Naive thymus-derived CD4-positive, alpha-beta T cell (primary cell): ENCODE measurements around the gene TTLL5. TPM values are rescaled to one million over a fixed set of nuclear protein-coding genes. Genes with fewer than 3 reads are reported as not detected.

Experiments
- ATAC-seq: fragments of 150-1000 bp; cut with Tn5 transposase; 2 replicates; pipeline ENCODE4 v1.10.0; 2021; ENCODE audit warnings: mild to moderate bottlenecking, moderate library complexity
- CTCF ChIA-PET: fragments of 350-600 bp; sonication (Branson Sonifier 250); formaldehyde crosslinking; loops from one replicate; lab custom pipeline; 2021; ENCODE audit warnings: antibody characterized with exemption; lab: Charles Lee
- POLR2A ChIA-PET: fragments of 350-600 bp; sonication (Branson Sonifier 250); formaldehyde crosslinking; loops from one replicate; lab custom pipeline; 2021; ENCODE audit warnings: antibody characterized with exemption, inconsistent platforms; lab: Charles Lee
- DNase-seq, 9 donors: peaks; one replicate each; pipeline versions ENCODE4 v3.0.0 to v3.0.0-alpha.2; 2020 to 2022; ENCODE audit warnings: mixed read lengths in 1 of 9
- H3K27ac ChIP-seq: one replicate; pipeline ENCODE4 v1.7.0; 2013; ENCODE audit warnings: mild to moderate bottlenecking, low read depth, low read length, moderate library complexity
- H3K27me3 ChIP-seq, 2 donors: one replicate each; pipeline ENCODE4 v1.7.0; 2013; ENCODE audit warnings: low read length in 2 of 2, mild to moderate bottlenecking in 2 of 2, moderate library complexity in 2 of 2; ENCODE audit not compliant: control insufficient read depth in 2 of 2, insufficient read depth in 2 of 2
- H3K36me3 ChIP-seq, 3 experiments: 1 replicate in 2 of 3; 2 replicates in 1 of 3; pipeline ENCODE4 v1.7.0; 2013; ENCODE audit warnings: low read length in 3 of 3, mild to moderate bottlenecking in 3 of 3, moderate library complexity in 1 of 3; ENCODE audit not compliant: insufficient read depth in 3 of 3, control insufficient read depth in 2 of 3
- H3K4me1 ChIP-seq, 2 donors: one replicate each; pipeline ENCODE4 v1.7.0; 2013; ENCODE audit warnings: low read length in 2 of 2, mild to moderate bottlenecking in 2 of 2, moderate library complexity in 1 of 2; ENCODE audit not compliant: control insufficient read depth in 2 of 2, insufficient read depth in 2 of 2
- H3K4me3 ChIP-seq: 2 replicates; pipeline ENCODE4 v1.7.0; 2013; ENCODE audit warnings: mild to moderate bottlenecking, low read length
- H3K9me3 ChIP-seq, 3 experiments: 1 replicate in 2 of 3; 2 replicates in 1 of 3; pipeline ENCODE4 v1.7.0; 2013; ENCODE audit warnings: low read length in 3 of 3; ENCODE audit not compliant: control insufficient read depth in 2 of 3
- H3K27ac Mint-ChIP-seq, 9 donors: one replicate each; pipeline ENCODE4 v1.8.0; 2020 to 2022; ENCODE audit warnings: mixed read lengths in 9 of 9, mild to moderate bottlenecking in 8 of 9, moderate library complexity in 5 of 9, inconsistent platforms in 2 of 9
- H3K27me3 Mint-ChIP-seq, 5 donors: one replicate each; pipeline ENCODE4 v1.8.0; 2021 to 2022; ENCODE audit warnings: mixed read lengths in 5 of 5, mild to moderate bottlenecking in 1 of 5
- H3K36me3 Mint-ChIP-seq, 5 donors: one replicate each; pipeline ENCODE4 v1.8.0; 2020 to 2022; ENCODE audit warnings: mixed read lengths in 5 of 5, mild to moderate bottlenecking in 3 of 5, inconsistent platforms in 1 of 5
- H3K4me1 Mint-ChIP-seq, 7 donors: one replicate each; pipeline ENCODE4 v1.8.0; 2020 to 2022; ENCODE audit warnings: mixed read lengths in 7 of 7, mild to moderate bottlenecking in 3 of 7, inconsistent platforms in 1 of 7
- H3K4me3 Mint-ChIP-seq, 10 donors: one replicate each; pipeline ENCODE4 v1.8.0; 2020 to 2022; ENCODE audit warnings: mild to moderate bottlenecking in 10 of 10, mixed read lengths in 10 of 10, moderate library complexity in 6 of 10, inconsistent platforms in 2 of 10
- H3K9me3 Mint-ChIP-seq, 11 donors: one replicate each; pipeline ENCODE4 v1.8.0; 2020 to 2022; ENCODE audit warnings: mixed read lengths in 11 of 11, mild to moderate bottlenecking in 4 of 11, inconsistent platforms in 1 of 11, moderate library complexity in 1 of 11
- intact Hi-C, 2 donors: fragments of 100-400 bp; cut with micrococcal nuclease; formaldehyde crosslinking; loops; one replicate each; pipeline ENCODE4 v1.15.1; 2023
- polyA plus RNA-seq, 2 donors: library from polyadenylated mRNA; unstranded; fragments of 300-500 nt; fragmentation: Illumina TruSeq; gene quantifications; one replicate each; pipeline ENCODE4 v1.2.3, GENCODE V29; 2021
- total RNA-seq, 6 experiments: library from RNA in 5 of 6; stranded (reverse) in 5 of 6; gene quantifications; 1 replicate in 5 of 6; 2 replicates in 1 of 6; pipeline ENCODE4 v1.2.3 and lab custom pipeline; 2021 to 2026

Gene TTLL5
- total and polyA plus RNA-seq, 7 experiments from 2014 or later: 7.8 to 31.4 (median 21.5) TPM

DNA sequence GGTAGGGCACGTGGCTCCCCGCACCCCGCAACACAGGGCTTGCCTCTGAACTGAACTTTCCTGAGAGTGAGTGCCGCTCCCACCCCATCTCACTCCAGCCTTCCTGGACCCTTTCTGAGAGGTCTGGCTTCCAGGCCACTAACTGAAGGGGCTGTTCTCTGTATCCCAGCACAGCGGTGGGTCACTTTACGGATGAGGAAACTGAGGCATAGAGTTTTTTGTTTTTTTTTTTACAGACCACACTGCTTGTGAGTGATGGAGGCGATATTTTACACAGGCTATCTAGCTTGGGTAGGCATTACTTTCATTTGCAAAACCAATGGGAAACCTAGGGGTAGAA lies 321.9 kb downstream of the TTLL5 start:
- intact Hi-C loops: loop anchor here in 1 of 2 donors (10.0 kb wide), 2 partner anchors 688 to 1898 kb away; partner anchors contain the start of genes ALDH6A1 and LIN52
- ATAC-seq (no peak), DNase-seq (no peak)
- Mint-ChIP-seq H3K4me3 (peak overlapping the region; percentile 69 to 99 (median 82)), H3K4me1 (peaks cover 42 to 62% (median 56%) of the 10 kb centered on the region in 7 donors), H3K27me3 (peaks cover 0 to 24% (median 0%) of the 10 kb centered on the region in 5 donors), H3K36me3 (peaks cover 0 to 2% (median 0%) of the 10 kb centered on the region in 5 donors), H3K9me3 (peaks cover 0 to 1% (median 0%) of the 10 kb centered on the region in 11 donors), H3K27ac (peak overlapping the region in 5 of 9 donors; percentile 41 to 94 (median 81))
- Histone ChIP-seq H3K4me1 (peaks cover 18 to 31% of the 10 kb centered on the region in 2 donors), H3K4me3 (peak overlapping the region; percentile 58), H3K9me3 (no peaks in the 10 kb centered on the region), H3K27me3 (no peaks in the 10 kb centered on the region), H3K27ac (peak overlapping the region; percentile 34), H3K36me3 (peaks cover 0 to 5% (median 0%) of the 10 kb centered on the region in 3 experiments)
- CTCF ChIA-PET: interaction anchor here (0.6 to 7.8 kb wide), 9 partner anchors 11 to 553 kb away, joined by 3 to 73 read pairs (median 3); partner anchors contain the start of gene FLVCR2
- POLR2A ChIA-PET: interaction anchor here (0.9 to 2.0 kb wide), 5 partner anchors 8 to 274 kb away, joined by 3 to 12 read pairs (median 7); no protein-coding TSS in a partner anchor

DNA sequence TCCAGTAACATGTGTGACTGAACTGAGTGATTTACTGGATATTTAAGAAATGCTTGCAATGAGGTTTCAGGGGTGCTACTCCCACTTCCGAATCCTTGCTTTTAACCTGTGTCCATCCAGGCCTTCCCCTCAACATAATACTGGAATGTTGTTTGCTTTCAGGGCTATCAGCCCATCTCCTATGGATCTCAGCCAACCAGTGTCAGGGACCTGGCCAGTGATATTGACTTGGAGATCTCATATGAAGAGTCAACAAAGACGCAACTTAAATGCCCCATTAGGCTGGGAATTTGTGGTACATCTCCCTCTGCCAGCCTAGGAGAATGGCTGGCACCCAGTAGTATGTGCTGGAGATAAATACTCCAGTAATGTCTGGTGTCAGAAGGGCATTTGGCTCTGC lies 323.6 kb downstream of the TTLL5 start:
- Mint-ChIP-seq H3K36me3 (peaks cover 0 to 6% (median 2%) of the 10 kb centered on the region in 5 donors), H3K27me3 (peaks cover 0 to 24% (median 0%) of the 10 kb centered on the region in 5 donors), H3K4me1 (peaks cover 26 to 46% (median 40%) of the 10 kb centered on the region in 7 donors), H3K27ac (peak overlapping the region in 7 of 9 donors; percentile 2 to 97 (median 91)), H3K9me3 (peaks cover 0 to 1% (median 0%) of the 10 kb centered on the region in 11 donors), H3K4me3 (peak overlapping the region in 8 of 10 donors; percentile 12 to 93 (median 82))
- no peak for ATAC-seq
- intact Hi-C loops: loop anchor here (1.0 to 10.0 kb wide), 13 partner anchors 167 to 1900 kb away; partner anchors contain the start of genes GPATCH2L (in 2 of the 2), ALDH6A1 (in 1 of the 2), ANGEL1 (in 1 of the 2) and BATF (in 1 of the 2)
- Histone ChIP-seq H3K27ac (no peak overlapping the region), H3K9me3 (no peaks in the 10 kb centered on the region), H3K4me1 (peaks cover 18 to 19% of the 10 kb centered on the region in 2 donors), H3K36me3 (peaks cover 0 to 5% (median 0%) of the 10 kb centered on the region in 3 experiments), H3K4me3 (no peak overlapping the region), H3K27me3 (no peaks in the 10 kb centered on the region)
- ChIA-PET CTCF (interaction anchor here (0.7 to 7.8 kb wide), 4 partner anchors 78 to 827 kb away, joined by 3 to 73 read pairs (median 26); no protein-coding TSS in a partner anchor), POLR2A (no interaction called here)
- no peak for DNase-seq

DNA sequence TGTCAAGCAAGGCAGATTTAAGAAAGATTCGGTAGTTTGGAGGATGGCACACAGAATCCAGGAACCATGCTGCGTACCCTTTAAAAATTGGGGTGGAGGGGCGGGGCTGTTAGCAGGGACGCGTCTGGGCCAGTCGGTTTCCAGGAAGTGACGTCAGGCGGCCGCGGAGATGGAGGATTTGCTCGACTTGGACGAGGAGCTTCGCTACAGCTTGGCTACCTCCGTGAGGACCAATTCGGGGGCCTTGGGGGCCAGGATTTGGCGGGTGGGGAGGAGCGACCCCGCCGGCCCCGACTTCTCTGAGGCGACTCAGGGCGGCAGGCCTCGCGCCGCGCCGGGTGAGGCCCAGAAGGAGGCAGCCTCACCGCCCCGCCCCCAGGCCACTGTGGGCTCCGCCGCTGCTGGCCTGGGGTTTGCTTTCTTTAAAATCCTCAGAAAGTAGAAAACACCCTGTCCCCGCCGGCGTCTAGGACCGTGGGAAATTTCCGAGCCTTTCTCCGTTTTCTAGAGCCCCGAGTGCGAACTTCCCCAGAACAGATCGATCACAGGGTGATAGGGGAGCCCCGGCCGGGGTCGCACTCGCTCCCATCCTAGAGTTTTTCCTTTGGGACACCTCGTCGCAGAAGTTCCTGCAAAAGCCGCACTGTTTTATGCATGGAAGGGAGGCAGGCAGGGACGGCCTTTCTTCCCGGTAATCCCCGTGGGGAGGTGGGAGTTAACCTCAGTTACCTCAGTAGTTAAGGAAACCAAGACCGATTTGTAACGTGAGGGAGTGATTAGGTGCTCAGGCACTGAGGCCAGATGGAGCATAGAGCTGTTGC lies 324.8 kb downstream of the TTLL5 start, which contains the start of gene IFT43:
Gene IFT43, plus strand, starts transcription at position 146 of the 821 bp plus-strand sequence. Its CDS starts 24 bp downstream, at position 170.
- POLR2A ChIA-PET: interaction anchor here (0.5 to 0.6 kb wide), 3 partner anchors 67 to 1453 kb away, joined by 3 to 5 read pairs (median 3); no protein-coding TSS in a partner anchor
- peak; percentile 79 to 94 (median 89) for DNase-seq
- H3K36me3 ChIP-seq: peaks cover 0 to 16% (median 0%) of the 10 kb centered on the region in 3 experiments
- H3K27ac ChIP-seq: peak within 1 kb of the TSS; percentile 87
- H3K4me3 Mint-ChIP-seq: peak within 1 kb of the TSS; percentile 85 to 95 (median 90)
- peaks cover 0 to 24% (median 0%) of the 10 kb centered on the region in 5 donors for H3K27me3 Mint-ChIP-seq
- peaks cover 12 to 17% of the 10 kb centered on the region in 2 donors for H3K4me1 ChIP-seq
- CTCF ChIA-PET: interaction anchor here (2.6 to 7.8 kb wide), 2 partner anchors 79 to 277 kb away, joined by 15 to 73 read pairs; no protein-coding TSS in a partner anchor
- H3K9me3 ChIP-seq: no peaks in the 10 kb centered on the region
- peak; percentile 78 for ATAC-seq
- peaks cover 19 to 36% (median 31%) of the 10 kb centered on the region in 7 donors for H3K4me1 Mint-ChIP-seq
- peak within 1 kb of the TSS; percentile 74 for H3K4me3 ChIP-seq
- peak within 1 kb of the TSS; percentile 70 to 97 (median 91) for H3K27ac Mint-ChIP-seq
- no peaks in the 10 kb centered on the region for H3K27me3 ChIP-seq
- intact Hi-C loops: loop anchor here (1.0 to 10.0 kb wide), 13 partner anchors 165 to 1901 kb away; partner anchors contain the start of genes GPATCH2L (in 2 of the 2), ALDH6A1 (in 1 of the 2), ANGEL1 (in 1 of the 2) and BATF (in 1 of the 2)
- H3K36me3 Mint-ChIP-seq: peaks cover 0 to 16% (median 2%) of the 10 kb centered on the region in 5 donors
- H3K9me3 Mint-ChIP-seq: peaks cover 0 to 1% (median 0%) of the 10 kb centered on the region in 11 donors

DNA sequence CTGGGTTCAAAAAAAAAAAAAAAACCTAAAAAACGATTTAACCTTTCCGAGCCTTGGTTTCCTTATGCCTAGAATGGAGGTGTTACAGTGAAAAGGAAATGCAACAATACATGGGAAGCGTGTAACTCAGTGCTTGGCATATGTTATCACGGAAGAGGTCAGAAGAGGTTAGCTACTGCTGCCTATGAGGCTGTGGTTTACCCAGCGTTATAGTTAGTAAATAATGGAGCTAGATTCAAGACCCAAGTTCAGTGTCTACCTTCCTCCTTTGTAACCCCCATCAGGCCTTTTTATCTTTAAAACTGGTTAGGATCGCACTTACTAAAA lies 325.4 kb downstream of the TTLL5 start:
- intact Hi-C loops: loop anchor here (5.0 to 10.0 kb wide), 7 partner anchors 166 to 1902 kb away; partner anchors contain the start of genes ALDH6A1 (in 1 of the 2), BATF (in 1 of the 2), CIPC (in 1 of the 2) and GPATCH2L (in 1 of the 2)
- H3K27me3 ChIP-seq: no peaks in the 10 kb centered on the region
- H3K4me3 Mint-ChIP-seq: peak overlapping the region; percentile 85 to 95 (median 90)
- H3K4me1 ChIP-seq: peaks cover 6 to 12% of the 10 kb centered on the region in 2 donors
- no peaks in the 10 kb centered on the region for H3K9me3 ChIP-seq
- H3K4me1 Mint-ChIP-seq: peaks cover 15 to 31% (median 25%) of the 10 kb centered on the region in 7 donors
- peak overlapping the region; percentile 74 for H3K4me3 ChIP-seq
- DNase-seq: no peak
- ChIA-PET POLR2A (interaction anchor here (0.5 to 0.6 kb wide), 2 partner anchors 68 to 1453 kb away, joined by 3 read pairs; no protein-coding TSS in a partner anchor), CTCF (interaction anchor here (2.6 to 7.8 kb wide), 2 partner anchors 79 to 277 kb away, joined by 15 to 73 read pairs; no protein-coding TSS in a partner anchor)
- peaks cover 0 to 1% (median 0%) of the 10 kb centered on the region in 11 donors for H3K9me3 Mint-ChIP-seq
- H3K36me3 Mint-ChIP-seq: peaks cover 0 to 16% (median 2%) of the 10 kb centered on the region in 5 donors
- peak overlapping the region; percentile 87 for H3K27ac ChIP-seq
- no peak for ATAC-seq
- H3K27me3 Mint-ChIP-seq: peaks cover 0 to 24% (median 0%) of the 10 kb centered on the region in 5 donors
- peak overlapping the region; percentile 70 to 97 (median 91) for H3K27ac Mint-ChIP-seq
- peaks cover 0 to 16% (median 0%) of the 10 kb centered on the region in 3 experiments for H3K36me3 ChIP-seq

DNA sequence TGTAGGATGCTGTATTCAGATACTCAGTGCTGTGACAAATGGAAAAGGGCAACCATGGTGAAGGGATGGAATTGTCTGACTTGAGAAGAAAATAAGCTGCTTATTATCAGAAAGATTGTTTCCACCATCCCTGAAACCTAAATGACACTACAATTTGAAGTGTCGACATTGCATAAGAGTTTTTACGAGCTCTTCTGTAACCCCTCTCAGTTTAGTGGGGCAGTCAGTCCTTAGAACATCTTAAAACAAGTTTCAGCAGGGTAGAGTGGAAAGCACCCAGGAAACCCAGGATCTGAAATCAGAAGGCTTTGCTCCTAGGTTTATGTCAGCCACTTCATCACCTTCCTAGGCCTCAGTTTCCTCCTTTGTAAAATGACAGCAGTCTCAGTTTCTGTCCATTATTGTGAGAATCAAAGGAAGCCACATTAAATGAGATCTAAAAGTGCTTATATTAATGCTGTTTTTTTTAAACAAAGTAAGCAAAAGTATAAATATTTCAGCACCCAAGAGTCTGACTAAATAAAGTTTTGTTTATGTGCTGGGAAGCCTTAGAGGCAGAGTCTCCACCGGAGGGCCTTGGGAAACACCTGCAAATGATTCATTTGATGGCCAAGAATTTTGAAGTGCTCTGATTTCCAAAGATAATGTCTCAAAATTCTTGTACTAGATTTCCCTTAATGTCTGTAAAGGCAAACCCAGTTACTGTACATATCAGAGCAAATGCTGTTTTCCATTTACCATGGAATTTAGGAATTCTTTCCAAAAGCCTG lies 326.3 kb downstream of the TTLL5 start:
- no peak overlapping the region for H3K27ac ChIP-seq
- Mint-ChIP-seq H3K4me3 (no peak overlapping the region), H3K4me1 (peaks cover 12 to 24% (median 18%) of the 10 kb centered on the region in 7 donors), H3K27ac (peak overlapping the region in 1 of 9 donors; percentile 97), H3K27me3 (peaks cover 0 to 24% (median 0%) of the 10 kb centered on the region in 5 donors), H3K9me3 (no peaks in the 10 kb centered on the region), H3K36me3 (peaks cover 0 to 23% (median 6%) of the 10 kb centered on the region in 5 donors)
- no peak for ATAC-seq
- H3K4me3 ChIP-seq: no peak overlapping the region
- ChIA-PET POLR2A (no interaction called here), CTCF (interaction anchor here (2.6 kb wide), 1 partner anchor 278 kb away, joined by 15 read pairs; no protein-coding TSS in a partner anchor)
- H3K36me3 ChIP-seq: peaks cover 0 to 16% (median 0%) of the 10 kb centered on the region in 3 experiments
- DNase-seq: no peak
- peaks cover 5 to 9% of the 10 kb centered on the region in 2 donors for H3K4me1 ChIP-seq
- no peaks in the 10 kb centered on the region for H3K27me3 ChIP-seq
- no peaks in the 10 kb centered on the region for H3K9me3 ChIP-seq
- intact Hi-C loops: loop anchor here (5.0 to 10.0 kb wide), 7 partner anchors 165 to 1903 kb away; partner anchors contain the start of genes ALDH6A1 (in 1 of the 2), BATF (in 1 of the 2), CIPC (in 1 of the 2) and GPATCH2L (in 1 of the 2)
